GM12872 (cell line): Measurements from ENCODE around the gene STRN3.

Source experiments
- CTCF ChIP-seq: IDR thresholded peaks from 3 replicates; pipeline ENCODE4 v1.5.1; 2011; ENCODE audit warnings: low read depth, mild to moderate bottlenecking, low read length, moderate library complexity; ENCODE audit not compliant: insufficient read depth

Gene STRN3

DNA sequence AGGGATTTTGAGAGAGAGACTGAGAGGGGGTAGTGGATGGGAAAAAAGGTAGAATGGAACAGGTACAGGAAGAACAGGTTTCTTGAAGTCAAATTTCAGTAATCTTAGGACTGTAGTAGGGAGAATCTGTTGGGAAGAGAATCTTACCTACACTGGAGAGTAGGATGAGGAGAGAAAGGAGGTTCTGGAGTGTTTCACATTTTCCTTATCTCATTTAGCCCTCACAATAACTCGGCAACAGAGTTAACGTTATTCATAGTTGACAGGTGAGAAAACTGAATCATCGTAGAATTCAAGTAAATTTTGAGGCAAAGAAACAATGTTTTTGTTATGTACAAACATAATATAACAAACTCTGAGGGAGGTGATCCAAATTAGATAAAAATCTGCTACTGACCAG is 17.2 kb upstream of the STRN3 start:
- TF ChIP-seq CTCF: no peak

DNA sequence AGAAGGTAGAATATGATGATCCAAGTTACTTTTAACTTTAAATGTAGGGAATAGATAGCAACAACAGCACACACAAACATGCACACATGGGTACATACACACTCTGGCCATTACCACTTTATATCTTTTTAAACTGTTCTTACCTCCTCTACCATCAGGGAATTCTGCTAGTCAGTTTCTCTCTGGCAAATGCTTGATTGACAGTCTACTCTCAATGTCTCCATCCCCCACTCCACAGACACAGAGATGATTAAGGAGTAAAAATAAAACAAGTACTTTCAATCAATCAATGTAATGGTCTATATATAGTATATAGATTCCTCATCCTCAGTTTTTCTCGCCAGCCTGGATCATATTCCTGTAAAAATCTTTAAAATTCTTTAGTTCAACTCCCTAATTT is 16.1 kb upstream of the STRN3 start:
- no peak for TF ChIP-seq CTCF

GRCh38 chr14:31038521-31039166 is 12.5 kb upstream of the STRN3 start:
- TF ChIP-seq CTCF: no peak

GRCh38 chr14:31037709-31038221 is 11.6 kb upstream of the STRN3 start:
- TF ChIP-seq CTCF: no peak

DNA sequence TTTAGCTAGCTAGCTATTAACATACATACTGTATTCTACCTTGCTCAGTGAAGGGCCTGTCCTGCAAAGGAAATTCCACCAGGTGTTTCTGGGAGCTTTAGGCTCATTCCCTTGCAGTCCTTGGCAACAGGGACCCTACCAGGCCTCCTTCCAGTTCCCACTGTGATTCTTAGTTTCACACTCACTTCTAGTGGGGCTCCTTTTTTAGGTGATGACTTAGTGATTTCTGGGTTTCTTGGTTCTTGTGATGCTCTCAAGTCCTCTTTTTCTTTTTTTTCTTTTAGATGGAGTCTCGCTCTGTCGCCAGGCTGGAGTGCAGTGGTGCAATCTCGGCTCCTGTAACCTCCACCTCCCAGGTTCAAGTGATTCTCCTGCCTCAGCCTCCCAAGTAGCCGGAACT is 10.4 kb upstream of the STRN3 start:
- TF ChIP-seq CTCF: no peak

- no peak for TF ChIP-seq CTCF
Measured at GRCh38 chr14:31030469-31030868, 4.3 kb upstream of the STRN3 start.

DNA sequence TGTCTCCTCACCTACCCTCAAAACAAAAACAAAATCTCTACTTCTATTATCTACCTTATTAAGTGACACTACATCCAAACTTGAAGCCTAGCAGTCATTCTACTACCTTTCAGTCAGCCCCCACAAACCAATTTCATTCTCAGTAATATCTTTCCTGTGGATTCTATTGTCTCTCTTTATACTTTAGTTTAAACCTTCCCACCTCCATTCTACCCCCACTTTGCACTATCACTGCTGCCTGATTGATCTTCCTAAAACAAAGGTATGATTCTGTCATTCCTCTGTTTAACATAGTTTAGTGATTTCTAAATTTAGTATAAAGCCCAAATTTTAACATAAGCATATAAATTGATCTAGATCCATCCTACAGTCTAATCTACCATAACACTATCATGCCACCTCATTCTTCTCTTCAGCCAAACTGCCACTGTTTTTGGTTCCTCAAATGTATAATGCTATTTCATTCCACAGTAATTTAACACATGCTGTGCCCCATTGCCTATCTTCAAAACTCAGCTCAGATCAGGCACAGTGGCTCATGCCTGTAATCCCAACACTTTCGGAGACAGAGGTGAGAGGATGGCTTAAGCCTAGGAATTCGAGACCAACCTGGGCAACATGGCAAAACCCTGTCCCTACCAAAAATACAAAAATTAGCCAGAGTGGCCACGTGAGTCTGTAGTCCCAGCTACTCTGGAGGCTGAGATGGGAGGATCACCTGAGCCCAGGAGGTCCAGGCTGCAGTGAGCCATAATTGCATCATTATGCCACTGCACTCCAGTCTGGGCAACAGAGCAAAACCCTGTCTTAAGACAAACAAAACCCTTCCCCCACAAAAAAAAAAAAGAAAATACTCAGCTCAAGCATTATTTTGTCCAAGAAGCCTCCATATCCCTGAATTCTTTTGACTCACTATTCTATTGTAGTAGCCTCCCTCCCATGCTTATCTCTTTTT is 3.1 kb upstream of the STRN3 start:
- no peak for TF ChIP-seq CTCF
